ENCODE measurements around the gene AGBL4. TPM values are rescaled to one million over a fixed set of nuclear protein-coding genes. Genes with fewer than 3 reads are reported as not detected.
"Not testable (repeated sequence)": the region's sequence is repeated elsewhere in the genome, so short reads cannot be mapped to it uniquely, and the experiment has no call there.

Gene AGBL4
- total RNA-seq, 3 donors from 2014 or later = 0.46 to 0.57 TPM; not detected in 1

- Histone ChIP-seq H3K36me3 (ENCODE audit: low read depth) (no peaks in the 10 kb centered on the region), H3K4me1 (ENCODE audit: low read depth) (no peaks in the 10 kb centered on the region), H3K9me3 (peaks cover 5% of the 10 kb centered on the region), H3K4me3 (no peak overlapping the region)
- ATAC-seq (no peak), DNase-seq (no peak)
- no peak for TF ChIP-seq CTCF (IDR thresholded peaks at IDR 0.05)
- intact Hi-C loops (cut with DNase I, micrococcal nuclease) = no loop called here
Measured at GRCh38 chr1:49817681-49818080, 206.1 kb downstream of the AGBL4 start.

GRCh38 chr1:49787013-49787412, 236.7 kb downstream of the AGBL4 start:
- intact Hi-C loops (cut with DNase I, micrococcal nuclease); ATAC-seq; H3K36me3 ChIP-seq (ENCODE audit: low read depth); DNase-seq; H3K4me1 ChIP-seq (ENCODE audit: low read depth); H3K9me3 ChIP-seq; H3K4me3 ChIP-seq: not testable (repeated sequence)

DNA sequence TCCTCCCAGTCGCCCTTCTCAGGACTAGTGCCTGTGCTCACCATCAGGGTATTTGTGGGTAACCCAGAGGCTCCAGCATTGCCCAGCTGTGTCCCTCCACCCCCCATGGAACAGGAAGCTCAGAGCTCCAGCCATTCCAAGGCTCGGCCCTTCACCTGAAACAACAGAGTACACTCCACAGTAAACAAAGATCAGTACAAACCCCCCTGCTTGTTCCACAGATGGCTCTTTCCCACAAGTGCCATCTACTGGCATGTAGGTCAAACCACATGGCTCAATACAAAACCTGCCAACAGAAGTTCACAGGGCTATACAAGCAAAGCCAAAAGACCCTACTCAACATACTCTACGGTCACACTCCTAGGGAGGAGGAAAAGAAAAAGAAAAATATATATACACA, 258.7 kb downstream of the AGBL4 start:
- ATAC-seq (no peak), DNase-seq (no peak)
- no peak for TF ChIP-seq CTCF (IDR thresholded peaks at IDR 0.05)
- peaks cover 20% of the 10 kb centered on the region for H3K9me3 ChIP-seq
- H3K36me3 ChIP-seq (ENCODE audit: low read depth) = no peaks in the 10 kb centered on the region
- intact Hi-C loops (cut with DNase I, micrococcal nuclease) = no loop called here
- no peak overlapping the region for H3K4me3 ChIP-seq
- no peaks in the 10 kb centered on the region for H3K4me1 ChIP-seq (ENCODE audit: low read depth)

DNA sequence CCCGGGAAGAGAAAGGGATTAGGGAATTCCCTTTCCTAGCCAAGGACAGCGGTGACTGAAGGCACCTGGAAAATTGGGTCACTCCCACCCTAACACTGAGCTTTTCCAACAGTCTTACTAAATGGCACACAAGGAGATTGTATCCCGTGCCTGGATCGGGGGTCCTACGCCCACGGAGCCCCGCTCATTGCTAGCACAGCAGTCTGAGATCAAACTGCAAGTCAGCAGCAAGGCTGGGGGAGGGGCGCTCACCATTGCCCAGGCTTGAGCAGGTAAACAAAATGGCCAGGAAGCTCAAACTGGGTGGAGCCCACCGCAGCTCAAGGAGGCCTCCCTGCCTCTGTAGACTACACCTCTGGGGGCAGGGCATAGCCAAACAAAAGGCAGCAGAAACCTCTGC, 285.6 kb downstream of the AGBL4 start:
- ATAC-seq; DNase-seq; H3K4me3 ChIP-seq; H3K4me1 ChIP-seq (ENCODE audit: low read depth); intact Hi-C loops (cut with DNase I, micrococcal nuclease); H3K36me3 ChIP-seq (ENCODE audit: low read depth): not testable (repeated sequence)
- H3K9me3 ChIP-seq = peaks cover 29% of the 10 kb centered on the region

GRCh38 chr1:49728377-49728776, 295.4 kb downstream of the AGBL4 start:
- H3K36me3 ChIP-seq (ENCODE audit: low read depth) = no peaks in the 10 kb centered on the region
- intact Hi-C loops (cut with DNase I, micrococcal nuclease) = no loop called here
- H3K9me3 ChIP-seq = peaks cover 32% of the 10 kb centered on the region
- no peak for ATAC-seq
- H3K4me3 ChIP-seq = no peak overlapping the region
- no peak for DNase-seq
- TF ChIP-seq CTCF (IDR thresholded peaks at IDR 0.05) = no peak
- H3K4me1 ChIP-seq (ENCODE audit: low read depth) = no peaks in the 10 kb centered on the region

- no peak for TF ChIP-seq CTCF (IDR thresholded peaks at IDR 0.05)
- intact Hi-C loops (cut with DNase I, micrococcal nuclease) = no loop called here
- no peak for ATAC-seq
- H3K36me3 ChIP-seq (ENCODE audit: low read depth) = no peaks in the 10 kb centered on the region
- H3K9me3 ChIP-seq = peaks cover 10% of the 10 kb centered on the region
- H3K4me1 ChIP-seq (ENCODE audit: low read depth) = no peaks in the 10 kb centered on the region
- no peak for DNase-seq
- H3K4me3 ChIP-seq = no peak overlapping the region
Measured at GRCh38 chr1:49723662-49724061, 300.1 kb downstream of the AGBL4 start.

DNA sequence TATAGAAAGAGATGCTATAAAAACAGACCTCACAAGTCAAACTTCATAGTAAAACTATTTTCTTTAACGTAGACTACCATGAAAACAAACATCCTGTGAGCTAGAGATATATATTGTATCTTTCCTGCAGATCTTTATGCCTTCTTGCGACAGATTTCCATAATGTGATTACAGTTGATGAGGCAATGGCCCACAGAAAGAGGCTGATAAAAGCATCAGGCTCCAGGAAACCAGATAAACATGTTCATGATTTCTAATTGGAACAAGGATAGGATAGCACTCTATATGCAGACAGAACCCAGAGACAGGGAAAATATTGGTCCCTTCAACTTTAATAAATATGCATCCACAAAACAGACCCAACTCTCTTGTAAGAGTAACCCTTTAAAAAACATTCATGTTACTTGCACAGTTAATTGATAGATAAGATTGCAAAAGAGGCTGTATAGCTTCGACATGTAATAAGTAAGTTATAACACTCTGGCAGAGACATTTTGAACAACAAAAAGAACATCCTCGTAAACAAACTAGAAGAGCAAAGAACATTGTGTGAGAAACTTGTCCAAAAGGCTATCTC, 329.4 kb downstream of the AGBL4 start:
- Histone ChIP-seq H3K9me3 (peaks cover 12% of the 10 kb centered on the region), H3K4me1 (ENCODE audit: low read depth) (no peaks in the 10 kb centered on the region), H3K36me3 (ENCODE audit: low read depth) (no peaks in the 10 kb centered on the region), H3K4me3 (no peak overlapping the region)
- TF ChIP-seq CTCF (IDR thresholded peaks at IDR 0.05) = no peak
- DNase-seq (no peak), ATAC-seq (no peak)
- intact Hi-C loops (cut with DNase I, micrococcal nuclease) = no loop called here
